Uterus (tissue), 4 donors: Measurements from ENCODE around the gene MYLIP. TPM values are rescaled to one million over a fixed set of nuclear protein-coding genes. Genes with fewer than 3 reads are reported as not detected.

Experiments used
- DNase-seq, 2 donors: peaks; one replicate each; pipeline ENCODE4 v3.0.0-alpha.2; 2019 to 2020
- H3K27ac ChIP-seq, 2 donors: fragments of 200-600 bp; sonication (generic); 1 replicate in 1 of 2; 2 replicates in 1 of 2; pipeline ENCODE4 v1.5.1; 2016 to 2018
- H3K27me3 ChIP-seq, 2 donors: fragments of 200-600 bp; sonication (generic); one replicate each; pipeline ENCODE4 v1.5.1; 2018 to 2019; ENCODE audit warnings: control low read depth in 1 of 2
- H3K36me3 ChIP-seq, 2 donors: fragments of 200-600 bp; sonication (generic); one replicate each; pipeline ENCODE4 v1.5.1; 2019; ENCODE audit warnings: control low read depth in 1 of 2
- H3K4me1 ChIP-seq, 2 donors: fragments of 200-600 bp; sonication (generic); one replicate each; pipeline ENCODE4 v1.5.1; 2018 to 2019; ENCODE audit warnings: control low read depth in 1 of 2
- H3K4me3 ChIP-seq, 2 donors: fragments of 200-600 bp; sonication (generic); 1 replicate in 1 of 2; 2 replicates in 1 of 2; pipeline ENCODE4 v1.5.1; 2018 to 2019; ENCODE audit warnings: mild to moderate bottlenecking in 1 of 2
- H3K9me3 ChIP-seq, 2 donors: fragments of 200-600 bp; sonication (generic); one replicate each; pipeline ENCODE4 v1.5.1; 2019; ENCODE audit warnings: control low read depth in 1 of 2
- CTCF ChIP-seq, 4 experiments: fragments of 200-600 bp in 2 of 4; fragments of 450-650 bp in 2 of 4; sonication (generic) in 2 of 4; IDR thresholded peaks; one replicate each; pipeline ENCODE4 v1.5.1; 2016 to 2019; ENCODE audit warnings: antibody characterized with exemption in 4 of 4, mild to moderate bottlenecking in 2 of 4, moderate library complexity in 1 of 4
- POLR2A ChIP-seq, 2 donors: fragments of 450-650 bp; IDR thresholded peaks; one replicate each; pipeline ENCODE4 v1.6.1; 2016; ENCODE audit warnings: antibody characterized with exemption in 2 of 2, mild to moderate bottlenecking in 1 of 2, moderate library complexity in 1 of 2
- intact Hi-C: fragments of 100-400 bp; cut with DNase I; formaldehyde crosslinking; loops from one replicate; pipeline ENCODE4 v1.15.1; 2023; ENCODE audit warnings: low total_unique reads
- total RNA-seq, 4 donors: library from RNA; depleted of rRNA in 3 of 4; stranded (reverse); fragments of >200 nt in 3 of 4; gene quantifications; one replicate each; pipeline versions ENCODE4 v1.1.0 to v1.2.4, GENCODE V29; 2014 to 2023
- donor health status: DM: yes; HTN: yes; CAD: no.

MYLIP gene
- total RNA-seq, 4 donors from 2014 or later, result 11.5 to 79.2 (median 58.7) TPM

- Histone ChIP-seq H3K4me3 (peak overlapping the region in 1 of 2 donors; percentile 7), H3K27me3 (no peaks in the 10 kb centered on the region), H3K27ac (peak overlapping the region; percentile 42 to 51), H3K4me1 (peaks cover 0 to 23% of the 10 kb centered on the region in 2 donors), H3K9me3 (no peaks in the 10 kb centered on the region), H3K36me3 (no peaks in the 10 kb centered on the region)
- no peak for TF ChIP-seq POLR2A (IDR thresholded peaks at IDR 0.05)
- no peak for TF ChIP-seq CTCF (IDR thresholded peaks at IDR 0.05)
- intact Hi-C loops, result no loop called here
- DNase-seq, result no peak
These were observed 4.0 kb downstream of the MYLIP start for GRCh38 chr6:16132909-16133308.

GRCh38 chr6:16134430-16134829 lies 5.5 kb downstream of the MYLIP start:
- TF ChIP-seq CTCF (IDR thresholded peaks at IDR 0.05) (no peak), POLR2A (IDR thresholded peaks at IDR 0.05) (no peak)
- H3K36me3 ChIP-seq, result no peaks in the 10 kb centered on the region
- intact Hi-C loops, result no loop called here
- peak overlapping the region; percentile 42 to 51 for H3K27ac ChIP-seq
- no peak overlapping the region for H3K4me3 ChIP-seq
- H3K9me3 ChIP-seq, result no peaks in the 10 kb centered on the region
- no peak for DNase-seq
- no peaks in the 10 kb centered on the region for H3K27me3 ChIP-seq
- peaks cover 0 to 35% of the 10 kb centered on the region in 2 donors for H3K4me1 ChIP-seq

- intact Hi-C loops, result no loop called here
- Histone ChIP-seq H3K27me3 (no peaks in the 10 kb centered on the region), H3K27ac (peak overlapping the region; percentile 42 to 43), H3K36me3 (no peaks in the 10 kb centered on the region), H3K4me3 (no peak overlapping the region), H3K9me3 (no peaks in the 10 kb centered on the region), H3K4me1 (peaks cover 0 to 36% of the 10 kb centered on the region in 2 donors)
- DNase-seq, result no peak
- TF ChIP-seq CTCF (IDR thresholded peaks at IDR 0.05) (no peak), POLR2A (IDR thresholded peaks at IDR 0.05) (no peak)
These were observed 6.2 kb downstream of the MYLIP start for GRCh38 chr6:16135066-16135465.

GRCh38 chr6:16136091-16136490 lies 7.2 kb downstream of the MYLIP start:
- Histone ChIP-seq H3K27ac (peak overlapping the region; percentile 18 to 31), H3K27me3 (no peaks in the 10 kb centered on the region), H3K4me3 (no peak overlapping the region), H3K4me1 (peaks cover 0 to 36% of the 10 kb centered on the region in 2 donors), H3K9me3 (no peaks in the 10 kb centered on the region), H3K36me3 (no peaks in the 10 kb centered on the region)
- TF ChIP-seq POLR2A (IDR thresholded peaks at IDR 0.05) (no peak), CTCF (IDR thresholded peaks at IDR 0.05) (no peak)
- no peak for DNase-seq
- intact Hi-C loops, result no loop called here

DNA sequence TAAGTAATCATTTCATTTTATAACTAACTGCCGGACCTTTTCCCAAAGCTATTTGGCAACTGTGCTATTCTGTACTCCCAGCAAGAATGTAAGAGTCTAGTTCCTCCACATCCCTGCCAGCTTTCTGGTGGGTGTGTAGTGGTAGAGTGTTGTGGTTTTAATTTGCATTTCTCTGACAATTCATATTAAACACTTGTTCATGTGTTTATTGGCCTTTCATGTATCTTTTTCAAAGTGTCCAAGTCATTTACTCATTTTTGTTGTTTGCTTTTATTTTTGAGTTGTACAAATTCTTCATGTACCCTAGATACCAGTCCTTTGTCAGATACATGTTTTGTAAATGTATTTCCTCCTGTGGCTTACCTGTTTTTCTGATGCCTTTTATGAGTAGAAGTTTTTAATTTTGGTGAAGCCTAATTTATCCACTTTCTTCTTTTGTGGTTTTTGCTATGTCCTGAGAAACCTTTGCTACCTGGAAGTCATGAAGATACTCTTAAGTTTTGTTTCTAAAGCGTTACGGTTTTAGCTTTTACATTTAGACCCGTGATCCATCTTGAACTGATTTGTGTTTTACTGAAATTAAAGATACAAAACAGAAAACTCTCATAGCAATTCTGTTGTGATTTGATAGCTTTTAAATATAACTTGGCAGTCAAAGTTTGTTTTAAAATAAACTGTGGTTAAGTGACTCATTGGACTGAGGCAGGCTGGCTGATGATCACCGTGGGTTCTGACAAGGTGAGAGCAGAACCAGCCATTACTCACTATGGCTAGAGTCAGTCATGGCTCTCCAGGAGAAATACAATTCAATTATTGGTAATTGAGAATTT lies 8.0 kb downstream of the MYLIP start:
- H3K4me1 ChIP-seq, result peaks cover 0 to 36% of the 10 kb centered on the region in 2 donors
- no peak for DNase-seq
- TF ChIP-seq POLR2A (IDR thresholded peaks at IDR 0.05), result no peak
- TF ChIP-seq CTCF (IDR thresholded peaks at IDR 0.05), result no peak
- intact Hi-C loops, result no loop called here
- H3K27me3 ChIP-seq, result no peaks in the 10 kb centered on the region
- no peaks in the 10 kb centered on the region for H3K36me3 ChIP-seq
- peak overlapping the region; percentile 18 to 31 for H3K27ac ChIP-seq
- H3K4me3 ChIP-seq, result no peak overlapping the region
- no peaks in the 10 kb centered on the region for H3K9me3 ChIP-seq
